ENCODE results near the gene PRRT3.

Gene PRRT3

DNA sequence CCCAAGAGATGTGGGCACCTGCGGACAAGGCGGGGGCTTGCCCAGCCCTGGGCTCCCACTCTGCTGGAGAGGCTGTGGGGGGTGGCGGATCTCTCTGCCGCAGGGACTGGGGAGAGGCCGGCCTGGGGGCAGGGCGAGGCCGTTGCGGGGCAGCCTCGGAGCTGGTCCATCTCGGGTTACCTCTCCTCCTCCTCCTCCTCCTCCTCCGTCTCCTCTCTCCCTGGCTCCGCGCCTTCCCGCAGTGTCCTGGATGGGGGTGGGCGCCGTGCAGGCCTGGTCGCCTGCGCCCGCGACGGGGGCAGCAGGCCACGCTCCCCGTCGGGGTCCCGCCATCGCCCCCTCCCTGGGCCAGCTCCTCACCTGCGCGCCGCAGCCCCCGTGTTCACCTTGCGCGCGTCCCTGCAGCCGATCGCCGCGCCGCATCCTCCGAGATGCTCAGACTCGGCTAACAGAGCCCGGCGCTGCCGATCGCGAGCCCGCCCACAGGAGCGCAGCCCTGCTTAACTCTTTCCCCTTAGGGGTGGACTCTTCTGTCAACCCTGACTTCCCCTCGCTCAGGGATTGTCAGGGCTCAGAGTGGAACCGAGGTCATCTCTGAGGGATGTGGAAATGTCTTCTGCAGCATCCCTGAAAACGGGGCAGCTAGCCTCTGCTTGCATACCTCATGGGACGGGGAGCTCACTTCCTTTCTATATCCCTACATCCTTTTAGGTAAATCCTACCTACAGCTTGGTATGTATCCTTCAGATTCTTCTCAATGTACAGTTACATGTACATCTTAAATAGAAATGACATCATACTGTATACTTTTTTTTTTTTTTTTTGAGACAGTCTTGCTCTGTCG lies at the start of gene PRRT3:
PRRT3 (minus strand) TSS at position 447 of the 844 bp plus-strand sequence. CDS start 2,293 bp downstream, outside the sequence.
- peak; percentile 86 for ATAC-seq (replicated peaks; ENCODE audit: extremely low read depth, poor library complexity, severe bottlenecking)
- H3K9me3 Mint-ChIP-seq = no peaks in the 10 kb centered on the region
- peak within 1 kb of the TSS; percentile 74 for H3K27ac Mint-ChIP-seq (ENCODE audit: low read depth)
- no peaks in the 10 kb centered on the region for H3K27me3 Mint-ChIP-seq
- peaks cover 4% of the 10 kb centered on the region for H3K36me3 Mint-ChIP-seq (ENCODE audit: insufficient read depth)
- DNase-seq (ENCODE audit: low spot score in 2 of 2) = peak; percentile 34
- peak within 1 kb of the TSS; percentile 90 for H3K4me3 Mint-ChIP-seq
- peaks cover 15% of the 10 kb centered on the region for H3K4me1 Mint-ChIP-seq

- no peaks in the 10 kb centered on the region for H3K27me3 Mint-ChIP-seq
- no peak overlapping the region for H3K4me3 Mint-ChIP-seq
- DNase-seq (ENCODE audit: low spot score in 2 of 2) (no peak), ATAC-seq (replicated peaks; ENCODE audit: extremely low read depth, poor library complexity, severe bottlenecking) (no peak)
- H3K4me1 Mint-ChIP-seq = no peaks in the 10 kb centered on the region
- H3K27ac Mint-ChIP-seq (ENCODE audit: low read depth) = no peak overlapping the region
- no peaks in the 10 kb centered on the region for H3K9me3 Mint-ChIP-seq
- H3K36me3 Mint-ChIP-seq (ENCODE audit: insufficient read depth) = peaks cover 2% of the 10 kb centered on the region
These were observed 48.5 kb upstream of the PRRT3 start for GRCh38 chr3:10000686-10001085.

- Mint-ChIP-seq H3K4me3 (no peak overlapping the region), H3K27ac (ENCODE audit: low read depth) (no peak overlapping the region), H3K27me3 (no peaks in the 10 kb centered on the region), H3K9me3 (no peaks in the 10 kb centered on the region), H3K36me3 (ENCODE audit: insufficient read depth) (peaks cover 5% of the 10 kb centered on the region), H3K4me1 (no peaks in the 10 kb centered on the region)
- ATAC-seq (replicated peaks; ENCODE audit: extremely low read depth, poor library complexity, severe bottlenecking) (no peak), DNase-seq (ENCODE audit: low spot score in 2 of 2) (no peak)
These were observed 42.1 kb upstream of the PRRT3 start for GRCh38 chr3:9994086-9994844.

DNA sequence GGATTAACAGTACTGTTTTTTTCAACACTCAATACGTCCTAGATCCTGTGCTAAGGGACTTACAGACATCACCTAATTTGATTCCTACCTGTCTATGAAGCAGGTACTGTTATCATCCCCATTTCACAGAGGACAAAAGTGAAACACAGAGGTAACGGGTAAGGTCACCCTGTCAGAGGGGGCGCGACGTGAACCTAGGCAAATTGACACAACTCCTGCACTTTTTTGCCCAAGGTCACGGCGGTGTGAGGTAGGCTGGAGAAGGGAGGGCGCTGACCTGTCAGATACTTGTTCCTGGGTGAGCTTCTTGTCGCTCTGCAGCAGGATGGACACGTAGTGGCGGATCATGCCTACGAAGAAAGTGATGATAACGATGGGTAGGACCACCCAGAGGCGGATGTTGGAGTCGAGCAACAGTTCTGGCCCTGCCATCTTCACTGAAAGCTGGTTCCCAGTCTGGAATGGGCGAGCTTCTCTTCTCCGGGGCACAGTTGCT lies 34.1 kb upstream of the PRRT3 start:
- Mint-ChIP-seq H3K27ac (ENCODE audit: low read depth) (peak overlapping the region; percentile 100), H3K9me3 (no peaks in the 10 kb centered on the region), H3K27me3 (no peaks in the 10 kb centered on the region), H3K4me1 (peaks cover 20% of the 10 kb centered on the region), H3K36me3 (ENCODE audit: insufficient read depth) (peaks cover 24% of the 10 kb centered on the region), H3K4me3 (peak overlapping the region; percentile 93)
- ATAC-seq (replicated peaks; ENCODE audit: extremely low read depth, poor library complexity, severe bottlenecking) (peak; percentile 50), DNase-seq (ENCODE audit: low spot score in 2 of 2) (no peak)

GRCh38 chr3:9980251-9980650 lies 28.0 kb upstream of the PRRT3 start:
- H3K4me1 Mint-ChIP-seq = peaks cover 12% of the 10 kb centered on the region
- H3K27me3 Mint-ChIP-seq = no peaks in the 10 kb centered on the region
- H3K36me3 Mint-ChIP-seq (ENCODE audit: insufficient read depth) = peaks cover 47% of the 10 kb centered on the region
- DNase-seq (ENCODE audit: low spot score in 2 of 2) (no peak), ATAC-seq (replicated peaks; ENCODE audit: extremely low read depth, poor library complexity, severe bottlenecking) (no peak)
- H3K9me3 Mint-ChIP-seq = no peaks in the 10 kb centered on the region
- no peak overlapping the region for H3K27ac Mint-ChIP-seq (ENCODE audit: low read depth)
- no peak overlapping the region for H3K4me3 Mint-ChIP-seq

GRCh38 chr3:9978710-9979305 lies 26.6 kb upstream of the PRRT3 start:
- Mint-ChIP-seq H3K27me3 (no peaks in the 10 kb centered on the region), H3K27ac (ENCODE audit: low read depth) (no peak overlapping the region), H3K9me3 (no peaks in the 10 kb centered on the region), H3K4me3 (no peak overlapping the region), H3K4me1 (peaks cover 12% of the 10 kb centered on the region), H3K36me3 (ENCODE audit: insufficient read depth) (peaks cover 58% of the 10 kb centered on the region)
- ATAC-seq (replicated peaks; ENCODE audit: extremely low read depth, poor library complexity, severe bottlenecking) (no peak), DNase-seq (ENCODE audit: low spot score in 2 of 2) (no peak)

DNA sequence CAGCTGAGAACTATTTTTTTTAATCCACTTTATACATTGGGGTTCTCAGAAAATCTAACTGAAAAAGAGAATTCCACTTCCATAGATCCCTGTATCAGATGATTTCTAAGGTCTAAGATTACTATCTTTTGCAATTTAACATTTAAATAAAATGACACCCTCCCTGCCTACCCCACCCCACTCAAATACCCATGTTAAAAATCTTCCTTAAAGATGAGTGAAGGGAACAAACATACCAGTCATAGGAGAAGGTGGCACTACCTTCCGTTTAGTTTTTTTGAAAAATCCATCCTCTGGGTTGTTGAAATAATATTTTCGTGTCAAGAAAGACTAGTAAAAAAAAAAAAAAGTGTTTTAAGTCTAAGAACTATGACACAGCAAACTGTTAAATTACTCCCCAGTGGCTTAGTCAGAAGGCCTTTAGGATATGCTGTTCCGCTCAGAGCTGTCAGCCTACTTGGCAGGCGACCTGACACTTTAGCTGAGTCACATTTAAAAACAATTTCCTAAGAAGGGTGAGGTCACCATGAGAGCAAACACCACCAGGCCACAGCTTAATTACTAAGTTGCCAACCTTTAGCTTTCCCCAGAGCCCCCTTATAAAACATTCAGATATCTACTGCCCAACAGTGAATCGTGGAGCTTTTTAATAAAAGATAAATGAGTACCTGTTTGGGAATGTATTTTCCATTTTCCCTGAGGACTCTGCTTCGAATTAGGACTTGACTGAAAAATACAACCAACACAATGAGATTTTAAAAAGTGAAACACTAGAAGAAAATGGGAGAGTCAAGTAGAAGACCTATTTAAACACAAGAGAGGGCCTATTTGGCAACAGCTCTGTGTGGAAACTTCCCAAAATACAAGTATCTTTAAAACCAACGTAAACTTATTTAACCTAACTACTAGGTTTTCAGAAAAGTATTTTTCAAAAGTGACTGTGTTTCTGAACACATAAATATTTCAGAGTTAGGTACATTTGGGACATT lies 24.8 kb upstream of the PRRT3 start:
- Mint-ChIP-seq H3K36me3 (ENCODE audit: insufficient read depth) (peaks cover 70% of the 10 kb centered on the region), H3K9me3 (no peaks in the 10 kb centered on the region), H3K27ac (ENCODE audit: low read depth) (peak overlapping the region; percentile 20), H3K27me3 (no peaks in the 10 kb centered on the region), H3K4me1 (peaks cover 12% of the 10 kb centered on the region), H3K4me3 (no peak overlapping the region)
- ATAC-seq (replicated peaks; ENCODE audit: extremely low read depth, poor library complexity, severe bottlenecking) (no peak), DNase-seq (ENCODE audit: low spot score in 2 of 2) (no peak)

GRCh38 chr3:9970020-9970652 lies 17.9 kb upstream of the PRRT3 start:
- no peak for ATAC-seq (replicated peaks; ENCODE audit: extremely low read depth, poor library complexity, severe bottlenecking)
- Mint-ChIP-seq H3K36me3 (ENCODE audit: insufficient read depth) (peaks cover 77% of the 10 kb centered on the region), H3K27me3 (no peaks in the 10 kb centered on the region)

DNA sequence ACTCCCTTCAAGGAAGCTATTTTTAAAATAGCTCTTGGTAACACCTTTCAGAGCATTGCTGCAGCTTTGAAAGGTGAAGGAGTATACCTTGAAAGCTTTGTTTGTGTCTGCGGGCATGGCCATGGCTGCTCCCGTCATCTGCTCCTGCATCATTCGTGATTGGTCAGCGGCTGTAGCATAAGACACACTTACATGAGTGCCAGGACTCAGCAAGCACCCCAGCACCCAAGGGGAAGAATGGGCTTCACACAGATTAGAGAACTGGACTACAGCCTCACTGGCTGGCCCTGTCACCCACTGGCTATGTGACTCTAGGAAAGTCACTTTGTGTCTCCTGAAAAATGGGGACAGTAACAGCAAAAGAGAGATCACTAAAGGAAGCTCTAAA lies 17.4 kb upstream of the PRRT3 start:
- no peak for DNase-seq (ENCODE audit: low spot score in 2 of 2)
- Mint-ChIP-seq H3K27ac (ENCODE audit: low read depth) (no peak overlapping the region), H3K36me3 (ENCODE audit: insufficient read depth) (peaks cover 73% of the 10 kb centered on the region), H3K9me3 (no peaks in the 10 kb centered on the region), H3K4me3 (no peak overlapping the region), H3K4me1 (no peaks in the 10 kb centered on the region), H3K27me3 (no peaks in the 10 kb centered on the region)
- ATAC-seq (replicated peaks; ENCODE audit: extremely low read depth, poor library complexity, severe bottlenecking) = no peak

More at GRCh38 chr3:9970020-9970652, 17.9 kb upstream of the PRRT3 start:
- Mint-ChIP-seq H3K4me3 (no peak overlapping the region), H3K4me1 (no peaks in the 10 kb centered on the region), H3K9me3 (no peaks in the 10 kb centered on the region), H3K27ac (ENCODE audit: low read depth) (no peak overlapping the region)
- DNase-seq (ENCODE audit: low spot score in 2 of 2) = no peak

GRCh38 chr3:9966841-9967240 lies 14.6 kb upstream of the PRRT3 start:
- DNase-seq (ENCODE audit: low spot score in 2 of 2) (no peak), ATAC-seq (replicated peaks; ENCODE audit: extremely low read depth, poor library complexity, severe bottlenecking) (no peak)
- Mint-ChIP-seq H3K36me3 (ENCODE audit: insufficient read depth) (peaks cover 59% of the 10 kb centered on the region), H3K4me1 (no peaks in the 10 kb centered on the region), H3K27ac (ENCODE audit: low read depth) (no peak overlapping the region), H3K9me3 (no peaks in the 10 kb centered on the region), H3K27me3 (no peaks in the 10 kb centered on the region), H3K4me3 (no peak overlapping the region)

DNA sequence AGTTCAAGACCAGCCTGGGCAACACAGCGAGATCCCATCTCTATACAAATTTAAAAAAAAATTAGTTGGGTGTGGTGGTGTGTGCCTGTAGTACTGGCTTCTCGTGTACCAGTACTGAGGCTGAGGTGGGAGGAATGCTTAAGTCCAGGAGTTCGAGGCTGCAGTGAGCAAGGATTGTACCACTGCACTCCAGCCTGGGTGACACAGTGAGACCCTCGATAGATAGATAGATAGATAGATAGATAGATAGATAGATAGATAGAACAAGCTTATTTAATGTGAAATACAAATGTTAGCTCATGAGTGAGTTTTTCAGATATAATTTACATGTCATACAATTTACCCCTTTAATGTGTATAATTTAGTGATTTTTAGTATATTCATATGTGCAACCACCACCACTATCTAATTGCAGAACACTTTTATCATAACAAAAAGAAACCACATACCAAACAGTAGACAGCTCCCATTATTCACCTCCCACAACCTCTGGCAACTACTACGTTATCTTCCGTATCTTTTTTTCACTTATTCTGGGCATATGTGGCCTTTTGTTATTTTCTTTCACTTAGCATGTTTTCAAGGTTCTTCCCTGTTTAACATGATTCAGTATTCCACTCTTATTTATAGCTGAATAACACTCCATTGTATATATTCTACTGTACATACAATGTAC lies 13.1 kb upstream of the PRRT3 start:
- Mint-ChIP-seq H3K9me3 (no peaks in the 10 kb centered on the region), H3K4me3 (no peak overlapping the region), H3K36me3 (ENCODE audit: insufficient read depth) (peaks cover 45% of the 10 kb centered on the region), H3K27me3 (no peaks in the 10 kb centered on the region), H3K27ac (ENCODE audit: low read depth) (no peak overlapping the region), H3K4me1 (no peaks in the 10 kb centered on the region)
- ATAC-seq (replicated peaks; ENCODE audit: extremely low read depth, poor library complexity, severe bottlenecking) = no peak
- no peak for DNase-seq (ENCODE audit: low spot score in 2 of 2)
